Ecto neural progenitor cell (in vitro differentiated cells): ENCODE results near the gene AKR1C4.
"Not testable (repeated sequence)": the region's sequence is repeated elsewhere in the genome, so short reads cannot be mapped to it uniquely, and the experiment has no call there.

Source experiments
- DNase-seq: peaks from one replicate; pipeline ENCODE4 v3.0.0-alpha.2; 2018; ENCODE audit warnings: low spot score

AKR1C4 gene

GRCh38 chr10:5206799-5207198 is 10.2 kb downstream of the AKR1C4 start:
- no peak for DNase-seq

GRCh38 chr10:5209776-5210175 is 13.1 kb downstream of the AKR1C4 start:
- DNase-seq: not testable (repeated sequence)

- not testable (repeated sequence) for DNase-seq
Measured at GRCh38 chr10:5210261-5210660, 13.6 kb downstream of the AKR1C4 start.

GRCh38 chr10:5211696-5212536 is 15.3 kb downstream of the AKR1C4 start:
- no peak for DNase-seq

- DNase-seq: no peak
Measured at GRCh38 chr10:5216801-5217200, 20.2 kb downstream of the AKR1C4 start.

- DNase-seq: no peak
Measured at GRCh38 chr10:5219262-5219661, 22.6 kb downstream of the AKR1C4 start.

- DNase-seq: not testable (repeated sequence)
Measured at GRCh38 chr10:5222942-5223341, 26.3 kb downstream of the AKR1C4 start.

- no peak for DNase-seq
Measured at GRCh38 chr10:5229019-5229418, 32.4 kb downstream of the AKR1C4 start.

- no peak for DNase-seq
Measured at GRCh38 chr10:5233324-5233723, 36.7 kb downstream of the AKR1C4 start.

- DNase-seq: no peak
Measured at GRCh38 chr10:5234106-5234860, 37.6 kb downstream of the AKR1C4 start.

GRCh38 chr10:5237541-5237940 is 40.9 kb downstream of the AKR1C4 start:
- not testable (repeated sequence) for DNase-seq

- no peak for DNase-seq
Measured at GRCh38 chr10:5242585-5242984, 45.9 kb downstream of the AKR1C4 start.

GRCh38 chr10:5243521-5243987 is 46.9 kb downstream of the AKR1C4 start:
- DNase-seq: no peak

- DNase-seq: no peak
Measured at GRCh38 chr10:5252177-5253037, 55.8 kb downstream of the AKR1C4 start.

GRCh38 chr10:5254488-5254887 is 57.9 kb downstream of the AKR1C4 start:
- no peak for DNase-seq

- not testable (repeated sequence) for DNase-seq
Measured at GRCh38 chr10:5257768-5258167, 61.1 kb downstream of the AKR1C4 start.

GRCh38 chr10:5259132-5259951 is 62.7 kb downstream of the AKR1C4 start:
- DNase-seq: no peak

GRCh38 chr10:5259952-5260578 is 63.4 kb downstream of the AKR1C4 start:
- no peak for DNase-seq

GRCh38 chr10:5260828-5261227 is 64.2 kb downstream of the AKR1C4 start:
- DNase-seq: no peak

GRCh38 chr10:5265139-5265538 is 68.5 kb downstream of the AKR1C4 start:
- DNase-seq: no peak

- no peak for DNase-seq
Measured at GRCh38 chr10:5266351-5266750, 69.7 kb downstream of the AKR1C4 start.
